H9 (cell line): ENCODE data around the gene THBS3. TPM values are rescaled to one million over a fixed set of nuclear protein-coding genes. Genes with fewer than 3 reads are reported as not detected.

Experiments used
- DNase-seq: peaks from one replicate; pipeline ENCODE4 v3.0.0-alpha.2; 2017
- H2AFZ ChIP-seq: one replicate; pipeline ENCODE4 v1.6.1; 2013; ENCODE audit warnings: mild to moderate bottlenecking, low read length, control low read depth, moderate library complexity
- H2AK5ac ChIP-seq: 2 replicates; pipeline ENCODE4 v1.6.1; 2013; ENCODE audit warnings: low read length, control low read depth, mixed read lengths; ENCODE audit not compliant: insufficient read length
- H2BK120ac ChIP-seq: one replicate; pipeline ENCODE4 v1.6.1; 2013; ENCODE audit warnings: low read depth, mild to moderate bottlenecking, low read length, control low read depth, inconsistent platforms; ENCODE audit not compliant: poor library complexity, severe bottlenecking
- H2BK12ac ChIP-seq: 2 replicates; pipeline ENCODE4 v1.6.1; 2013; ENCODE audit warnings: low read length, control low read depth, mixed read lengths, low read depth; ENCODE audit not compliant: insufficient read length
- H2BK15ac ChIP-seq: 2 replicates; pipeline ENCODE4 v1.6.1; 2013; ENCODE audit warnings: low read depth, low read length, control low read depth
- H2BK20ac ChIP-seq: one replicate; pipeline ENCODE4 v1.6.1; 2013; ENCODE audit warnings: low read depth, mild to moderate bottlenecking, low read length, control low read depth, inconsistent platforms; ENCODE audit not compliant: poor library complexity, severe bottlenecking
- H2BK5ac ChIP-seq: 2 replicates; pipeline ENCODE4 v1.6.1; 2013; ENCODE audit warnings: low read length, control low read depth, mixed read lengths; ENCODE audit not compliant: insufficient read length
- H3K14ac ChIP-seq: 2 replicates; pipeline ENCODE4 v1.6.1; 2013; ENCODE audit warnings: low read length, control low read depth; ENCODE audit not compliant: insufficient read depth
- H3K18ac ChIP-seq: 2 replicates; pipeline ENCODE4 v1.6.1; 2013; ENCODE audit warnings: low read depth, mild to moderate bottlenecking, mixed read lengths, low read length, control low read depth; ENCODE audit not compliant: insufficient read length
- H3K23ac ChIP-seq: 2 replicates; pipeline ENCODE4 v1.6.1; 2013; ENCODE audit warnings: low read length, control low read depth, mixed read lengths, low read depth; ENCODE audit not compliant: insufficient read length
- H3K23me2 ChIP-seq: 2 replicates; pipeline ENCODE4 v1.6.1; 2013; ENCODE audit warnings: low read depth, mild to moderate bottlenecking, mixed read lengths, low read length, control low read depth; ENCODE audit not compliant: insufficient read length, poor library complexity, severe bottlenecking
- H3K27ac ChIP-seq: 2 replicates; pipeline ENCODE4 v1.5.1; 2013; ENCODE audit warnings: low read length, control low read depth, mixed read lengths, low read depth; ENCODE audit not compliant: insufficient read length
- H3K27me3 ChIP-seq: 2 replicates; pipeline ENCODE4 v1.6.1; 2013; ENCODE audit warnings: low read length, control low read depth, inconsistent platforms; ENCODE audit not compliant: insufficient read depth
- H3K4ac ChIP-seq: 2 replicates; pipeline ENCODE4 v1.6.1; 2013; ENCODE audit warnings: low read depth, mild to moderate bottlenecking, control low read depth, inconsistent platforms, low read length, moderate library complexity
- H3K4me1 ChIP-seq: 2 replicates; pipeline ENCODE4 v1.6.1; 2013; ENCODE audit warnings: low read length, control low read depth, inconsistent platforms; ENCODE audit not compliant: insufficient read depth
- H3K4me2 ChIP-seq: 2 replicates; pipeline ENCODE4 v1.6.1; 2013; ENCODE audit warnings: low read length, control low read depth, mixed read lengths; ENCODE audit not compliant: insufficient read length, insufficient read depth
- H3K56ac ChIP-seq: 2 replicates; pipeline ENCODE4 v1.6.1; 2013; ENCODE audit warnings: low read depth, mild to moderate bottlenecking, mixed read lengths, low read length, control low read depth; ENCODE audit not compliant: insufficient read length
- H3K79me1 ChIP-seq: 2 replicates; pipeline ENCODE4 v1.6.1; 2013; ENCODE audit warnings: low read depth, mild to moderate bottlenecking, moderate library complexity, low read length, control low read depth, inconsistent platforms; ENCODE audit not compliant: insufficient read depth, poor library complexity, severe bottlenecking
- H3K79me2 ChIP-seq: 2 replicates; pipeline ENCODE4 v1.6.1; 2013; ENCODE audit warnings: low read length, control low read depth, inconsistent platforms; ENCODE audit not compliant: insufficient read depth
- H3K9ac ChIP-seq: 2 replicates; pipeline ENCODE4 v1.6.1; 2013; ENCODE audit warnings: low read length, control low read depth, mixed read lengths; ENCODE audit not compliant: insufficient read length; ENCODE audit errors: extremely low read depth
- H3K9me3 ChIP-seq: one replicate; pipeline ENCODE4 v1.6.1; 2013; ENCODE audit warnings: low read depth, low read length, inconsistent platforms; ENCODE audit not compliant: control insufficient read depth
- H3T11ph ChIP-seq: one replicate; pipeline ENCODE4 v1.6.1; 2013; ENCODE audit warnings: mild to moderate bottlenecking, low read length, control low read depth, inconsistent platforms
- H4K20me1 ChIP-seq: one replicate; pipeline ENCODE4 v1.6.1; 2013; ENCODE audit not compliant: control insufficient read depth, insufficient read length, insufficient read depth
- H4K5ac ChIP-seq: 2 replicates; pipeline ENCODE4 v1.6.1; 2013; ENCODE audit warnings: low read depth, mild to moderate bottlenecking, mixed read lengths, low read length, control low read depth; ENCODE audit not compliant: insufficient read length
- H4K8ac ChIP-seq: replicated peaks from 2 replicates; pipeline ENCODE4 v1.6.1; 2013; ENCODE audit warnings: low read length, control low read depth, mixed read lengths, low read depth; ENCODE audit not compliant: insufficient read length
- H4K91ac ChIP-seq: 2 replicates; pipeline ENCODE4 v1.6.1; 2013; ENCODE audit warnings: low read depth, mild to moderate bottlenecking, moderate library complexity, mixed read lengths, low read length, control low read depth; ENCODE audit not compliant: insufficient read length
- H3K27ac Mint-ChIP-seq, 3 experiments: 2 replicates in 2 of 3; 3 replicates in 1 of 3; pipeline ENCODE4 v1.8.0; 2020 to 2021; ENCODE audit warnings: mixed read lengths in 3 of 3, mild to moderate bottlenecking in 1 of 3, moderate library complexity in 1 of 3
- H3K27me3 Mint-ChIP-seq: 2 replicates; pipeline ENCODE4 v1.8.0; 2021; ENCODE audit warnings: low read depth, mild to moderate bottlenecking, moderate library complexity, mixed read lengths
- H3K36me3 Mint-ChIP-seq, 3 experiments: 2 replicates in 2 of 3; 3 replicates in 1 of 3; pipeline ENCODE4 v1.8.0; 2020 to 2021; ENCODE audit warnings: low read depth in 3 of 3, mixed read lengths in 3 of 3; ENCODE audit not compliant: insufficient read depth in 1 of 3
- H3K4me1 Mint-ChIP-seq, 2 experiments: 2 replicates each; pipeline ENCODE4 v1.8.0; 2020; ENCODE audit warnings: mixed read lengths in 2 of 2
- H3K4me3 Mint-ChIP-seq, 2 experiments: 2 replicates in 1 of 2; 3 replicates in 1 of 2; pipeline ENCODE4 v1.8.0; 2020 to 2021; ENCODE audit warnings: mild to moderate bottlenecking in 2 of 2, mixed read lengths in 2 of 2, moderate library complexity in 1 of 2
- H3K9me3 Mint-ChIP-seq, 2 experiments: 2 replicates in 1 of 2; 3 replicates in 1 of 2; pipeline ENCODE4 v1.8.0; 2020; ENCODE audit warnings: mild to moderate bottlenecking in 2 of 2, mixed read lengths in 2 of 2, moderate library complexity in 1 of 2
- WGBS: extraction: QIAGEN DNeasy Blood & Tissue Kit; methylation state at CpG from one replicate; pipeline ENCODE4 v1.1.7; 2013; ENCODE audit warnings: missing lambda C conversion rate, low lambda C conversion rate, mixed read lengths; ENCODE audit not compliant: insufficient read length; ENCODE audit errors: extremely low coverage; 5-methylcytosine and 5-hydroxymethylcytosine counted together
- total RNA-seq: library from RNA; stranded (reverse); gene quantifications from 2 replicates; pipeline ENCODE4 v1.2.1, GENCODE V29; 2021
- TF ChIP-seq, protein P1 (sequence below): fragments of 200-600 bp; sonication (generic); conservative IDR thresholded peaks from 3 replicates; pipeline ENCODE4 v1.8.0; 2021; ENCODE audit warnings: antibody characterized with exemption, mild to moderate bottlenecking

The THBS3 gene
- total RNA-seq, 1 experiment from 2014 or later: 5.9 TPM

DNA sequence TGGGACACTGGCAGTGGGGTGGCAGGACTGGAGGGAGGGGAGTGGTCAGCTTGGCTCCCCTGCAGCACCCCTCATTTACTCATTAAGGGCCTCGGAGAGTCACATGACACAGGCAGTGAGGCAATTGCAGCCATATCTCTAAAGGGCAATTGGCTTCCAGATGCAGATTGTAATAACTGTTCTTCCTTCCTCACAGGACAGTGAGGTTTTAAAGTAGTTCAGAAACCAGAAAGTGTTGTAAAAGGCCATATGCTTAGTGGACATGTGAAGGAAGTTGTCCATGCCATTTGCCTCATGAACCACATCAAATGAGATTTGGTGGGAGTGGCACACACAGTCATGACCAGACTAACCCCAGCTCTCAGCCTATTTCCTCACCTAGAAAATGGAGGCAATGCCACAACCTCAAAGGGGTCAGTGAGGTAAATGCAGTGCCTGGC, 11.9 kb upstream of the THBS3 start:
- Histone ChIP-seq H4K91ac (no peak overlapping the region), H2AK5ac (no peak overlapping the region), H3K18ac (peak overlapping the region; percentile 41), H2BK15ac (no peak overlapping the region), H2AFZ (no peak overlapping the region), H3K27me3 (no peaks in the 10 kb centered on the region), H3K56ac (no peak overlapping the region), H3K4ac (no peak overlapping the region), H3K14ac (no peak overlapping the region), H3K79me2 (no peaks in the 10 kb centered on the region), H4K5ac (no peak overlapping the region), H3K23me2 (no peaks in the 10 kb centered on the region), H3K79me1 (no peaks in the 10 kb centered on the region), H4K20me1 (no peaks in the 10 kb centered on the region), H4K8ac (no peak overlapping the region), H3K9me3 (no peaks in the 10 kb centered on the region), H2BK20ac (no peak overlapping the region), H3T11ph (no peak overlapping the region), H2BK12ac (no peak overlapping the region), H3K4me2 (peak overlapping the region; percentile 7), H3K23ac (no peak overlapping the region), H3K9ac (no peak overlapping the region), H2BK5ac (no peak overlapping the region), H3K27ac (no peak overlapping the region), H3K4me1 (no peaks in the 10 kb centered on the region), H2BK120ac (no peak overlapping the region)
- peak overlapping the region; percentile 51 to 89 (median 65); a peak in 5 of 7 replicates for H3K27ac Mint-ChIP-seq
- H3K4me1 Mint-ChIP-seq: peaks cover 11 to 16% of the 10 kb centered on the region in 2 experiments
- no peaks in the 10 kb centered on the region for H3K9me3 Mint-ChIP-seq
- WGBS: no CpG with 5 or more reads among the region's 1 CpG
- peak; percentile 50 for DNase-seq
- H3K27me3 Mint-ChIP-seq: peaks cover 1% of the 10 kb centered on the region; the same call in 1 of the 2 replicates
- TF ChIP-seq, protein P1, sequence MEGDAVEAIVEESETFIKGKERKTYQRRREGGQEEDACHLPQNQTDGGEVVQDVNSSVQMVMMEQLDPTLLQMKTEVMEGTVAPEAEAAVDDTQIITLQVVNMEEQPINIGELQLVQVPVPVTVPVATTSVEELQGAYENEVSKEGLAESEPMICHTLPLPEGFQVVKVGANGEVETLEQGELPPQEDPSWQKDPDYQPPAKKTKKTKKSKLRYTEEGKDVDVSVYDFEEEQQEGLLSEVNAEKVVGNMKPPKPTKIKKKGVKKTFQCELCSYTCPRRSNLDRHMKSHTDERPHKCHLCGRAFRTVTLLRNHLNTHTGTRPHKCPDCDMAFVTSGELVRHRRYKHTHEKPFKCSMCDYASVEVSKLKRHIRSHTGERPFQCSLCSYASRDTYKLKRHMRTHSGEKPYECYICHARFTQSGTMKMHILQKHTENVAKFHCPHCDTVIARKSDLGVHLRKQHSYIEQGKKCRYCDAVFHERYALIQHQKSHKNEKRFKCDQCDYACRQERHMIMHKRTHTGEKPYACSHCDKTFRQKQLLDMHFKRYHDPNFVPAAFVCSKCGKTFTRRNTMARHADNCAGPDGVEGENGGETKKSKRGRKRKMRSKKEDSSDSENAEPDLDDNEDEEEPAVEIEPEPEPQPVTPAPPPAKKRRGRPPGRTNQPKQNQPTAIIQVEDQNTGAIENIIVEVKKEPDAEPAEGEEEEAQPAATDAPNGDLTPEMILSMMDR: no peak
- H3K4me3 Mint-ChIP-seq: peak overlapping the region; percentile 50 to 70; a peak in 4 of 5 replicates
- peaks cover 6 to 16% (median 15%) of the 10 kb centered on the region in 3 experiments for H3K36me3 Mint-ChIP-seq
